Measurements from ENCODE around the gene NUBPL.
"Not testable (repeated sequence)": the region's sequence is repeated elsewhere in the genome, so short reads cannot be mapped to it uniquely, and the experiment has no call there.

The NUBPL gene

GRCh38 chr14:31854508-31855075, 293.4 kb downstream of the NUBPL start:
- FAIRE-seq (no peak), DNase-seq (ENCODE audit: extremely low spot score, insufficient read length, low read depth) (no peak)

DNA sequence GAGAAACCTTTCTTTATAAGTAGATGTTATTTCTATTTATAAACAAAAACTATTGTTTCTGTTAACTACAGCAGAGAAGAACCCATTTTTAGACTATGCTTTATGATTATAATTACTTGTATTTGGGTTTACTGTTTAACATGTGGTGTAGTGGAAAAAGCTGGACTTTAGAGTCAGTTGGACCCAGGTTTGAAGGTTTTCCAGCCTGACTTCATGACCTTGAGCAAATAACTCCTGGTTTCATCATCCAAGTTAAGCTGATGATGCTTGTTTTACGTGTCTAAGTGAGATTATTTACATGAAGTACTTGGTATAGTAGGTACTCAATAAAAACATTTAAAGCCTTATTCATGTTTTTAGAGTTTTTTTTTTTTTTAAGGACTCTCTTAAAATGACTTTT, 294.1 kb downstream of the NUBPL start:
- no peak for DNase-seq (ENCODE audit: extremely low spot score, insufficient read length, low read depth)
- no peak for FAIRE-seq

GRCh38 chr14:31856003-31856402, 294.8 kb downstream of the NUBPL start:
- not testable (repeated sequence) for FAIRE-seq

GRCh38 chr14:31858868-31859267, 297.7 kb downstream of the NUBPL start:
- no peak for FAIRE-seq

More at GRCh38 chr14:31856003-31856402, 294.8 kb downstream of the NUBPL start:
- not testable (repeated sequence) for DNase-seq (ENCODE audit: extremely low spot score, insufficient read length, low read depth)

DNA sequence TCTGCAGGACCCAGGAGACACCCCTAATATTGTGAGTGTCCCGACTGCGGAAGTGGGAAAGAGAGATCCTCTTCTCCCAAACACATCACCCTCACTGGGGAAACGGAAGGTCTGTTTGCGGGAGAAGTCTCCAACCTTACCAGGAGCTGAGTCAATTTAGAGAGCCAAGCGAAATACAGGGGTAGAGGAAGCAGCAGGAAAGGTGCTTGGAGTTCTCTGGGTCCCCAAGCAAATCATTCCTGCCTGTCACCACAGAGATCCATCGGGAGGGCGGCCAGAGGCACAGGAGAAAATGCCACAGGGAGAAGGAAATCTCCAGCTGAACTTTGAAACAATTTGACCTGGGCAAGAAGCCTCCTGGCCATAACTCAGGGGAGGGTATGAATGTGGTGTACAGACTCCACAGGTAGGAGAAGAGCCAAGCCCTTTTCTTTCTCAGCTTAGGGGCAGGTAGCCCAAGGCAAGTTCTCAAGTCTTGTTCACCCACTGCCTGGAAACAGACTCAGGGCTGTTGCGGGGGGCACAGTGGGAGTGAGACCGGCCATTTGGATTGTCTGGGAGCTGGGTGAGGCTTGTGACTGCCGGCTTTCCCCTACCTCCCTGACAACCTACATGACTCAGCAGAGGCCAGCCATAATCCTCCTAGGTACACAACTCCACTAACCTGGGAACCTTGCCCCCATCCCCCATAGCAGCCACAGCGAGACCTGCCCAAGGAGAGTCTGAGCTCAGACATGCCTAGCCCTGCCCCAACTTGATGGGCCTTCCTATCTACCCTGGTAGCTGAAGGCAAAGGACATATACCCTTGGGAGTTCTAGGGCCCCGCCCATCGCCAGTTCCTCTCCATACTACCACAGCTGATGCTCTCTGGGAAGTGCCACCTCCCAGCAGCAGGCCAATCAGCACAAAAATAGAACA, 304.0 kb downstream of the NUBPL start:
- no peak for DNase-seq (ENCODE audit: extremely low spot score, insufficient read length, low read depth)
- FAIRE-seq = no peak

More at GRCh38 chr14:31858868-31859267, 297.7 kb downstream of the NUBPL start:
- DNase-seq (ENCODE audit: extremely low spot score, insufficient read length, low read depth) = no peak

DNA sequence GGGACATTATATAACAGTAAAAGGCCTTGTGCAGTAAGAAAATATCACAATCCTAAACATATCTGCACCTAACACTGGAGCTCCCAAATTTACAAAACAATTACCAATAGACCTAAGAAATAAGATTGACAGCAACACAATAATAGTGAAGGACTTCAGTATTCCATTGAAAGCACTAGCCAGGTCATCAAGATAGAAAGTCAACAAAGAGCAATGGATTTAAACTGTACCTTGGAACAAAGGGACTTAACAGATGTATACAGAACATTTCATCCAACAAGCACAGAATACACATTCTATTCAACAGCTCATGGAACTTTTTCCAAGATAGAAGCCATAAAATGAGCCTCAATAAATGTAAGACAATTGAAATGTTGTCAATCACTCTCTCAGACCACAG, 306.4 kb downstream of the NUBPL start:
- DNase-seq (ENCODE audit: extremely low spot score, insufficient read length, low read depth) (no peak), FAIRE-seq (no peak)

DNA sequence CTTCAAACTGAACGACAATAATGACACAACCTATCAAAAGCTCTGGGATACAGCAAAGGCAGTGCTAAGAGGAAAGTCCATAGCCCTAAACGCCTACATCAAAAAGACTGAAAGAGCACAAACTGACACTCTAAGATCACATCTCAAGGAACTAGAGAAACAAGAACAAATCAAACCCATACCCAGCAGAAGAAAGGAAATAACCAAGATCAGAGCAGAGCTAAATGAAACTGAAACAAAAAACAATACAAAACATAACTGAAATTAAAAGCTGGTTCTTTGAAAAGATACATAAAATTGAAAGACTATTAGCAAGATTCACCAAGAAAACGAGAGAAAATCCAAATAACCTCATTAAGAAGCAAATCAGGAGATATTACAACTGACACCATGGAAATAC, 306.9 kb downstream of the NUBPL start:
- not testable (repeated sequence) for DNase-seq (ENCODE audit: extremely low spot score, insufficient read length, low read depth)

DNA sequence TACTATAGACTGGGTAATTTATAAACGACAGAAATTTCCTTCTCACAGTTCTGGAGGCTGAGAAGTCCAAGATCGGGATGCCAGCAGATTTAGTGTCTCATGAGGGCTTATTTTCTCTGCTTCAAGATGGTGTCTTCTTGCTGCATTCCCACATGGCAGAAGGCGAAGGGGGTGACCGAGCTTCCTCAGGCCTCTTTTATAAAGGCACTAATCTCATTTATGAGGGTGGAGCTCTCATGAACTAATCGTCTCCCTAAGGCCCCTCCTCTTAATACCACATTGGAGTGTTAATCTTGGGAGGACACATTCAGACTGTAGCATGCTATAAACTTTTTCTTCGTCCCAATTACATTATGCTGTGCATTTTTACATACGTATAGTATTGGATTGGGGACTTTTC, 315.5 kb downstream of the NUBPL start:
- FAIRE-seq (no peak), DNase-seq (ENCODE audit: extremely low spot score, insufficient read length, low read depth) (no peak)

More for the DNA sequence above, 306.9 kb downstream of the NUBPL start:
- FAIRE-seq = not testable (repeated sequence)

GRCh38 chr14:31877255-31877798, 316.1 kb downstream of the NUBPL start:
- FAIRE-seq (no peak), DNase-seq (ENCODE audit: extremely low spot score, insufficient read length, low read depth) (no peak)

DNA sequence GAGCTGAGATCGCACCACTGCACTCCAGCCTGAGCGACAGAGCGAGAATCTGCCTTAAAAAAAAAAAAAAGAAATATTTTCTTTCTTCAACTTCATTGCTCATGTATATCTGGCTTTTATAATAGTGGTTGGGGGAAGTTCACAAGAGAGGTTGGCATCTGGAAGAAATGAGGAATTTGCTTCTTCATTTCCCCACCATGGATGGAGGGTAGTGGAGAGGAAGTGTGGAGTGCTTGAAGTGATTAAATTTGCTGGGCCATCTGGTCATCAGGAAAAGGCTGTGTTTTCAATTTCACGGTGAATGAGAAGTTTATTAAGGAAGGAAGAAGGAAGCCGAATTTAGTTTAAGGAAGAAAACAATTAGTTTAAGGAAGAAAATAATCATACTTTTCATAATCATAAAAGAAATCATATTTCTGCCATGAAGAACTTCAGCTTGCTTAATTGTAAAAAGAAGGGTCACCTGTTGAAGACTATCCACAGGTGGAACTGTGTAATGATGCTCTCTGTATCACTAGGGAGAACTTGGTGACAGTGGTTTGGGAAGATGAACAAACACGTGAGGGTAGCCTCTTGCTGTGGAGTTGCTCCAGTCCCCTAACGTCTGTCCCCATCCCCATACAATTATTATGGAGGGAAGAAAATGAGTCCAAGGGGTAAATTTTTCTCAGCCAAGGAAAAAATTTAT, 318.6 kb downstream of the NUBPL start:
- DNase-seq (ENCODE audit: extremely low spot score, insufficient read length, low read depth) (no peak), FAIRE-seq (no peak)

GRCh38 chr14:31880935-31881334, 319.7 kb downstream of the NUBPL start:
- DNase-seq (ENCODE audit: extremely low spot score, insufficient read length, low read depth) (no peak), FAIRE-seq (no peak)

GRCh38 chr14:31881531-31882310, 320.5 kb downstream of the NUBPL start:
- FAIRE-seq = no peak

DNA sequence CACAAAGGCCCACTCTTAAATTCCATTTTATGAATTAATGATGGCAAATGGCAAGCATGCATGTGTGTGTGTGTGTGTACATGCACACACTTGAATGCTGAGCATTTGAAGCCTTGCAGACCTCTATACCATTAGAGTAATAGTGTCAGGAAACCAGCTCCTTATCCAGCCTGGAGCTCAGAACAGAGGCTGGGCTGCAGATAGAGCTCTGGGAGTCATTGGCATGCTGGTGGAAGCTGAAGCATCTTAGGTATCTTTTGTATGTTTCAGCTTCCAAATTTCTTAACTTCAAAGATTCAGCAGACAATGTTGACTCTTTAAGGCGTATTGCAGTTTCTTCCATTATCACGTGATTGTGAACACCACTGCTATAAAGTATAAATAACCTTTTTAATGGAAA, 323.0 kb downstream of the NUBPL start:
- no peak for FAIRE-seq

More at GRCh38 chr14:31881531-31882310, 320.5 kb downstream of the NUBPL start:
- no peak for DNase-seq (ENCODE audit: extremely low spot score, insufficient read length, low read depth)

GRCh38 chr14:31884776-31885379, 323.7 kb downstream of the NUBPL start:
- DNase-seq (ENCODE audit: extremely low spot score, insufficient read length, low read depth) = no peak
- FAIRE-seq = no peak

More for the DNA sequence above, 323.0 kb downstream of the NUBPL start:
- DNase-seq (ENCODE audit: extremely low spot score, insufficient read length, low read depth) = no peak

- DNase-seq (ENCODE audit: extremely low spot score, insufficient read length, low read depth) = no peak
- no peak for FAIRE-seq
Measured at GRCh38 chr14:31886156-31886835, 325.1 kb downstream of the NUBPL start.

- FAIRE-seq (no peak), DNase-seq (ENCODE audit: extremely low spot score, insufficient read length, low read depth) (no peak)
Measured at GRCh38 chr14:31887929-31888580, 326.9 kb downstream of the NUBPL start.

- DNase-seq (ENCODE audit: extremely low spot score, insufficient read length, low read depth) = no peak
- no peak for FAIRE-seq
Measured at GRCh38 chr14:31889297-31889696, 328.1 kb downstream of the NUBPL start.

DNA sequence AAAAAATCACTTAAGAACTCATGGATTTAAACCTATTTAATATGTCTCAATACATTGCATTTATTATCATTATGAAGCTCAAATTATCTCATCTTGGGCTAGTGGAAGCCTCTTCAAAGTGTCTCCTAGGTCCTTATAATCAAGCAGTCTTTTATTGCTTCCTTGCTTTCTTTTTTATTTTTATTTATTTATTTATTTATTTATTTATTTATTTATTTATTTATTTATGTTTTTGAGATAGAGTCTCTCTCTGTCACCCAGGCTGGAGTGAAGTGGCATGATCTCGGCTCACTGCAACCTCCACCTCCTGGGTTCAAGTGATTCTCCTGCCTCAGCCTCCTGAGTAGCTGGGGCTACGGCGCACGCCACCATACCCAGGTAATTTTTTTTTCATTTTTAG, 329.0 kb downstream of the NUBPL start:
- FAIRE-seq; DNase-seq (ENCODE audit: extremely low spot score, insufficient read length, low read depth): not testable (repeated sequence)
